Stimulated activated CD8-positive, alpha-beta memory T cell treated with anti-CD3 and anti-CD28 coated beads, Interleukin-12 subunit alpha, Interleukin-12 subunit beta, amount 100 ng/mL, for 1 hour (primary cell): Measurements from ENCODE around the gene CA5A.
"Not testable (repeated sequence)": the region's sequence is repeated elsewhere in the genome, so short reads cannot be mapped to it uniquely, and the experiment has no call there.

Experiments used
- DNase-seq: peaks from one replicate; pipeline ENCODE4 v3.0.0-alpha.2; 2020; ENCODE audit warnings: low read depth

CA5A gene

GRCh38 chr16:87936375-87937230, at the start of gene CA5A:
Gene CA5A (minus strand): TSS chr16:87936529. CDS start chr16:87936450, 79 bp downstream.
- DNase-seq: no peak

GRCh38 chr16:87985493-87985892, 49.2 kb upstream of the CA5A start:
- DNase-seq: not testable (repeated sequence)

DNA sequence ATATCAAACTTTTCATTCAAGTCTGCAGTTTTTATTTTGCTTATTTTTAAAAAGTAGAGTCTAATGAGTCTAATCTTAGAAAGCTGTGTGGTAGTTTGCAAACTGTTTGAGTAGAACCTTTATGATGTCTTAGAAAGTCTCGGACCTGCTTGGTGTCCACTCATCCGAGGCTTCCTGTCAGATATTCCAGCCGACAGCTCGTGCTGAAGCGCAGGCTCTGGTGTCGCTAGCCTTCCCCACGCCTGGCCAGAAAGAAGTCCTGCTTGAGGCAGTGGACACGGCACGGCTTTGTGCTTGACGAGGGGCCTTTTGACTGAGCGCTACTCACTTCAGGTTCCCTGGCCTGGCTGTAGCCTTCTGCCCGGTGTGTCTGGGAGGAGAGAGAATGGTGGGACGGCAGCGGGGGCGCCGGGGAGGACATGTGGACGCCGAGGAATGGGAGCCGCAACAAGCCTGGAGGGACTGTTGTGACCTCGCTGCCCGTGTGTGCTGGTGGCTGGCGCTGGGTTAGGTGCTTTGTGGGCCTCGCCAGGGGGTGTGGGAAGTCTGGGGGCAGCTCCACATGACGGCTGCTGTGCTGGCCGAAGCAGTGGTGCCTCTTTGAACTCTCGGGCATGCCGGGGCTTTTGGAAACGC, 48.4 kb upstream of the CA5A start:
- DNase-seq: no peak

GRCh38 chr16:87984180-87984579, 47.9 kb upstream of the CA5A start:
- not testable (repeated sequence) for DNase-seq

- DNase-seq: not testable (repeated sequence)
Measured at GRCh38 chr16:87983737-87984097, 47.4 kb upstream of the CA5A start.

GRCh38 chr16:87983072-87983736, 46.9 kb upstream of the CA5A start:
- DNase-seq: not testable (repeated sequence)

DNA sequence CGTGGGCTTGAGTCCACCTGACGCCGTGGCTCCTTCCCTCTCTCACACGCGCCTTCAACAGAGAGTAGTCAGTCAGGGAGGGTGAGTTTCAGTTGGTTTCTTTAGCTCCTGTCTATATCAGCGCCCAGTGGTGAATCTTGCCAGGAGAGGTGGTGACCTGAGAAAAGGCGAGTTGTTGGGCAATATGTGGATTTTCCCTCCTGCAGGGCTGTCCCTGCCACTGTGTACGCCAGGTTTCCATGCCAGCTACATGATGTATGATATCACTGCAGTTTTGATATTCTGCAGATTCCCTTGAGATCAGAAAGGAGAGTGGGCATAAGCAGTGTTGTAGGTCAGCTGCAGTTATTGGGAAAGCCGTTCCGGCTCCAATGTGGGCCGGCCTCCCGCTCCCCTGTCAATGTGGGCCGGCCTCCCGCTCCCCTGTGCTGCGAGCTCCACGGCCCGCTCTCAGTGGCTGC, 46.3 kb upstream of the CA5A start:
- no peak for DNase-seq

GRCh38 chr16:87981376-87981775, 45.0 kb upstream of the CA5A start:
- not testable (repeated sequence) for DNase-seq

DNA sequence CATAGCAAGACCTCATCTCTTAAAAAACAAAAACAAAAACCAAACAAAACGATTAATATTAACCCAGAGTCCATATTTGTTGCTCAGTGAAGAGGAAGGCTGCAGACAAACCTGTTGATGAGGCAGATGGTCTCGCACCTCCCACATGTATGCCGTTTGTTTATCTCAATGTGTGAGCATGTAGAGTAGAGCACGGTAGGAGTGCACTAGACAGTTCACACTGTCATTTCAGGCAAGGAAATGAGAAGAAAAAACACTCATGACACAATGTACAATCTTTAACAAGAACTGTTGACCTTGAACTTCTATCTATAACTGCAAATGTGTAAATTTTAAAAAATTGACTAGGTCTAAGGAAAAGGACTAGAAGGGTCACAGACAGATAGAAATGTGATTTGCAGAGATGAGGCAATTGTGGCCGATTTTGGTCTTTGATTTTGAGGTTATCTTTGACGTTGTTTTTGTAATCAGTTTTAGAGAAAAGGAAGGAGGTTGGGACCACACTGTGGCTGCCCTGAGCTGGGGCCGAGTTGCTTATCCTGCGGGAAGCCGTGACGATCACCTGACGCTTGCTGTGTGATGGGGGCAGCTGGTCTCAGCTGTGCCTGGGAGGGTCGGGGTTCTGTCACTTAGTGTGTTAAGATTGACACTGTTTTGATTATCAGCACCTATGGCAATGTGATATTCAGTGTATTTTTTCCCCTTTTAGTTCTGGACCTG, 43.7 kb upstream of the CA5A start:
- DNase-seq: not testable (repeated sequence)

DNA sequence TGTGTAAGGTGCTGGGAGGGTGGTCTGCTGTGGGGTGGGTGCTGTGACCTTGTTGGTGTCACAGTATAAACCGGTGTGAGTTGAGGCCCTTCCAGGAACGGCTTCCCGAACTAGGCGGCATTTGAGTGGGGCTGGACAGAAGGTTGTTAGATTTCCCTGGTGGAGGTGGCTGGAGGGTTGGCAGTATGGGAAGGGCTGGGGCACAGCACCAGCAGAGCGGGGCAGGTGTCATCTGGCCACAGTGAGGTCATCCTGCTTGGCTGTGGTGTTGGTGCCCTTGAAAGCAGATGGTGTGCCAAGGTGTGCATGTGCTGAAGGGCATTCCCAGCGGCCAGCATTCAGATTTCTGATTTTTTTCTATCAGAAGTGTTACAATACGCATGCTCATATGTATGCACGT, 43.0 kb upstream of the CA5A start:
- no peak for DNase-seq

GRCh38 chr16:87978127-87978526, 41.8 kb upstream of the CA5A start:
- no peak for DNase-seq

GRCh38 chr16:87976665-87977064, 40.3 kb upstream of the CA5A start:
- DNase-seq: no peak

GRCh38 chr16:87974178-87974577, 37.8 kb upstream of the CA5A start:
- no peak for DNase-seq

DNA sequence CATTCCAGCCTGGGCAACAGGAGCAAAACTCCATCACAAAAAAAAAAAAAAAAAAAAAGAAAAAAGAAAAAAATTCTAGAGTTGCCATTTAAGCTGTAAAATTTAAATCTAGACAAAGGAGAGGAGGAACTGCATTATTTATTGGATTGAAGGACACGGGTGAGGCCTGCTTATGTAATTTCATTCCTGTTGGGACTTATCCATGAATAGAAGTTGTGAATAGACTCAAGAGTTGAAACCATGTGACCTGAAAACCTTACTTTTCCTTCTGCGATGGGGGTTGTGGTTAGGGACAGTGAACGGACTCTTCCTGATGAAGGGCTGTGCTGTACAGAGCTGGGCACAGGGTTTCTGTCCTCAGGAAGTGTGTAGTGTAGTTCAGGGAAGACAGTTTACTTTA, 37.4 kb upstream of the CA5A start:
- DNase-seq: no peak

DNA sequence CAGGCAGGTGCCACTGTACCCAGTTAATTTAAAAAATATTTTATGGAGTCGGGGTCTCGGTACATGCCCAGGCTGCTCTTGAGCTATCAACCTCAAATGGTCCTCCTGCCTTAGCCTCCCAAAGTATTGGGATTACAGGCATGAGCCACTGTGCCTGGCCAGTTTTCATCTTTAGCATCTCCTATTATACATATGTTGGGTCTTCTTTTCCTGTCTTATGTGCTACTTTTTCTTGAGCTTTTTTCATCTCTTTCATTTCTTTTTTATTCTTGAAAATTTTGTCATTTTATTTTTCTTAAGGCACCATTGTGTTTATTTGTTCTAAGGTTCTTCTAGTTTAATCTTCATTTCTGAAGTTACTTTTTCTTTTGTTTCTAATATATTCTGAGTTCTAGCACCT, 35.6 kb upstream of the CA5A start:
- no peak for DNase-seq

DNA sequence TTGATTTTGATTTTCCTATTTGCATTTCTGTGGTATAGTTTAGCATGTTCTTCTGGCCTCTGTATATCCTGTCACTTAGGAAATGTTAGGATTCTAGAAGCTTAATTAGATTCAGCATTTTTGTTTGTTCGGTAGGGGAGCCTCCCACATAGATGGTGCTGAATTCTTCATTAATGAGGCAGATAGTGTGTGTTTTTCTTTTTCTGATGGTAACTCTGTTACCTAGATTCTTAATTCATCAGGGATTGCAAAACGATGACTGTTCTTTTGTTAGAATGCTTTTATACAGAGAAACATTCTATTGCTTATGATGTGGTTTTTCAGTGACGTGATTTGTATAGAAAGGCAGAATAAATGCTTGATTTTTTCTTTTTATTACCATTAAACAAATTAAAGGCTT, 33.9 kb upstream of the CA5A start:
- no peak for DNase-seq

- no peak for DNase-seq
Measured at GRCh38 chr16:87968541-87968940, 32.2 kb upstream of the CA5A start.

- DNase-seq: no peak
Measured at GRCh38 chr16:87966685-87967185, 30.4 kb upstream of the CA5A start.

- no peak for DNase-seq
Measured at GRCh38 chr16:87966064-87966645, 29.8 kb upstream of the CA5A start.

DNA sequence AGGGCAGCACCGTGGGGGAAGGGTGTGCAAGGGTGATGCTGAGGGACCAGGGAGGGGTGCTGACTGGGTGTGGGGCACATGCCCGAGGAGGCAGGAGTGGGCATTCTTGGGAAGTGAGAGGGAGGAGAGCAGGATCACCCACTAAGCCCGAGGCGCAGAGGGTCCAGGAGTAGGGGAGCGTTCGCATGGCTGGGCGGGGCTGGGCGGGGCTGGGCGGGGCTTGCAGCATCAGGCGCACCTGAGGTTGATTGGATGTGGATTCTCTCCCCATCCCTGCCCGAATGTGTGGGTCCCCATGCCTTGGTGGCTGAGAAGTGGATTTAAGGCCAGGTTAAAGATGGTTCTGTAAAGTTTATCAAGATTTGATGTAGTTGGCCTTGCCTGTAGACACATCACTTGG, 29.1 kb upstream of the CA5A start:
- no peak for DNase-seq

DNA sequence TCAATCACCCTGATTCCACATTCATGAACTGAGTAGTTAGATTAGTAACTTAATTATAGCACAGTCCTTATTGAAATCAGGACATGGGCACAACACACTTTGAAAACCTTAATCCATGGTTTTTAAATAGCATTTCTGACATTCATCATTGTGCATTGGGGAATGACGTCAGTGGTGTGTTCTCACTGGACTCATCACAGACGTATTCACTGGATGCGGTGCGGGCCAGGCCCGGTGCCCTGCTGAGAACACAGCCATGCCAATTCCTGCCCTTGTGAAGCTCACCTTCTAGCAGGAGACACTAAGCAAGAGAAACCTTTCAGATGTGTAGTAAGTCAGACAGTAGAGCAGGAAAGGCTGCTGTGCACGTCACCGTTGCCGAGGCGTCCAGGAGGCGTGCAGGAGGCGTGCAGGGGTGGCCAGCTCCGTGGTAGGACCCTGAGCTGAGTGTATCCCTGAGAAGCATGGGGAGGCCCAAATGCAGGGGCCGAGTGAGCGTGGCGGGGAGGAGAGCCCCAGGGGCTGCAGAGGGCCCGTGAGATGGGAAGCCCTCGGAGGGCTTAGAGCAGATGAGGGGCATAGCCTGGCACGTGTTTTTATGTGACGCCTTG, 27.8 kb upstream of the CA5A start:
- DNase-seq: no peak
